HG03045 (cell line): ENCODE data around the gene NEGR1.

Source experiments
- ATAC-seq: cut with Tn5 transposase; IDR thresholded peaks from one replicate; pipeline ENCODE4 v1.9.1; 2021; ENCODE audit warnings: mild to moderate bottlenecking, moderate library complexity; ENCODE audit not compliant: unreplicated experiment

NEGR1 gene

GRCh38 chr1:71589005-71589404, 693.3 kb downstream of the NEGR1 start:
- ATAC-seq, result no peak

- ATAC-seq, result no peak
Measured at GRCh38 chr1:71587961-71588360, 694.4 kb downstream of the NEGR1 start.

GRCh38 chr1:71586030-71586429, 696.3 kb downstream of the NEGR1 start:
- ATAC-seq, result no peak

- no peak for ATAC-seq
Measured at GRCh38 chr1:71583756-71584155, 698.6 kb downstream of the NEGR1 start.

- no peak for ATAC-seq
Measured at GRCh38 chr1:71582673-71583072, 699.7 kb downstream of the NEGR1 start.

- no peak for ATAC-seq
Measured at GRCh38 chr1:71577451-71578131, 704.7 kb downstream of the NEGR1 start.

- ATAC-seq, result no peak
Measured at GRCh38 chr1:71572038-71572437, 710.3 kb downstream of the NEGR1 start.

- no peak for ATAC-seq
Measured at GRCh38 chr1:71566413-71566812, 715.9 kb downstream of the NEGR1 start.

GRCh38 chr1:71565831-71566230, 716.5 kb downstream of the NEGR1 start:
- no peak for ATAC-seq

GRCh38 chr1:71565262-71565661, 717.1 kb downstream of the NEGR1 start:
- no peak for ATAC-seq

- ATAC-seq, result no peak
Measured at GRCh38 chr1:71562298-71562697, 720.0 kb downstream of the NEGR1 start.

- no peak for ATAC-seq
Measured at GRCh38 chr1:71561729-71562128, 720.6 kb downstream of the NEGR1 start.

GRCh38 chr1:71561206-71561605, 721.1 kb downstream of the NEGR1 start:
- ATAC-seq, result no peak

GRCh38 chr1:71559880-71560279, 722.5 kb downstream of the NEGR1 start:
- ATAC-seq, result no peak

GRCh38 chr1:71557138-71557537, 725.2 kb downstream of the NEGR1 start:
- no peak for ATAC-seq

- no peak for ATAC-seq
Measured at GRCh38 chr1:71548398-71548890, 733.9 kb downstream of the NEGR1 start.

GRCh38 chr1:71542155-71542554, 740.2 kb downstream of the NEGR1 start:
- no peak for ATAC-seq

GRCh38 chr1:71533950-71534349, 748.4 kb downstream of the NEGR1 start:
- no peak for ATAC-seq

GRCh38 chr1:71532343-71532742, 750.0 kb downstream of the NEGR1 start:
- no peak for ATAC-seq

GRCh38 chr1:71526824-71527223, 755.5 kb downstream of the NEGR1 start:
- no peak for ATAC-seq

- no peak for ATAC-seq
Measured at GRCh38 chr1:71522721-71523120, 759.6 kb downstream of the NEGR1 start.

GRCh38 chr1:71521655-71522264, 760.6 kb downstream of the NEGR1 start:
- ATAC-seq, result no peak

- ATAC-seq, result no peak
Measured at GRCh38 chr1:71511505-71511904, 770.8 kb downstream of the NEGR1 start.
